GM21367 (cell line): ENCODE measurements around the gene PLCD3.
A peak's percentile ranks its signal among the peaks of the same experiment; 100 is the strongest.

Experiments
- ATAC-seq: cut with Tn5 transposase; IDR thresholded peaks from one replicate; pipeline ENCODE4 v1.9.1; 2021; ENCODE audit not compliant: unreplicated experiment

The PLCD3 gene

GRCh38 chr17:45086391-45086790, 45.9 kb downstream of the PLCD3 start:
- ATAC-seq: no peak

DNA sequence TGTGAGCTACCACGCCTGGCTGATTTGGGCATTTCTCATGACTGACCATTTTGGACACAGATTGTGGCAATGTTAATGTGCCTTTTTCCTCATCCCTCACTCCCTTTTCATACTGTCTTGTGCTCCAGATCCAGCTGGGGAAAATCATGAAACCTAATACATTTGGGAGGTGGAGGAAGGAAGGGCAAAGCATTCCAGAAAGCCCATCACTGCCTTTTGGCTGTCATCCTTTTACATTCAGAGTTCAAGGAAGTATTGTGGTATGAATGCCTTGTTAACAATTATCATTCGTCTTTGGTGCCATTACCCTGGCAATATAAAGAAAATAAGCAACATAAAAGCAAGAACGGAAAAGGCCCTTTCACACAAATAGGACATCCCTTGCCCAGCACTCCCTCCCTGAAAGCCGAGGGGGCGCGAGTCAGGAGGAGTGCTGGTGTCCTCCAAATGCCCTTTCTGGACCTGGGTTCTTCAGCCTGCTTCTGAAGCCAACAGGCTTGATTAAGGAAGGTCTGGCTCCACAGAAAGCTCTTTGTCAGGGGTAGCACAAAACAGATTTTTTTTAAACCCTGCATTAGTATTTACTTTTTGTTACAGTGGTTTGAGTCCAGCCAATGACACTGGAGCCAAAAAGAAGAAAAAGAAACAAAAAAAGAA, 51.1 kb downstream of the PLCD3 start:
- ATAC-seq: no peak

GRCh38 chr17:45077643-45078042, 54.7 kb downstream of the PLCD3 start:
- ATAC-seq: no peak

DNA sequence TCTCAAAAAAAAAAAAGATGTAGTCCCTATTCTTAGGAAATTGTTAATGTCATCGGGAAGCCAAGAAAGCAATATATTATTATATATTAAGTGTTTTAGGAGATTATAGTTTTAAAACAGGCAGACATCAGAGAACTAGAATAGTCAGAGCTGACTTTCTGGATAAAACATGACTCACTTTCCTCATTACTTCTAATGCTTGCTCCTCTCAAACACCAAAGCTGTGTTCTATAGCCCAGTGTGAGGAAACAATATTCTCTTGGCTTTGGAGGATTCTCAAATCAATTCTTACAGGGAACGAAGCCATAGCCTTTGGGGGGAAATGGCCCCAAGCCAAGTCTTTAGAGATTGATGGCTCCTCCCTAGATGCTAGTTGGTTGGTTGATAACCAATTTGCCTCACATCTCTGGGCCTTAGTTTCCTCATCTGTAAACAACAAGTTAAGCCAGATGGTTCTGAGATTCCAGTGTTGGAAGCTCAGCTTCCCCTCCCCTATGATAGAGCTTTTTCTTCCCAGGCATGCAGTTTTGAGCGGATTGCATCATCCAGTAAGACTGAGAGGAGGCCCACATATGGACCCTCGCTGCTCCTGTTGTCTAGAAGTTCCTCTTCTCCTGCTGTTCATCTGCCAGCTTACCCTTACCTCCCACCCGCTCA, 58.8 kb downstream of the PLCD3 start:
- no peak for ATAC-seq

GRCh38 chr17:45070809-45071208, 61.5 kb downstream of the PLCD3 start:
- no peak for ATAC-seq

GRCh38 chr17:45070001-45070400, 62.3 kb downstream of the PLCD3 start:
- ATAC-seq: no peak

GRCh38 chr17:45067637-45068036, 64.7 kb downstream of the PLCD3 start:
- no peak for ATAC-seq

DNA sequence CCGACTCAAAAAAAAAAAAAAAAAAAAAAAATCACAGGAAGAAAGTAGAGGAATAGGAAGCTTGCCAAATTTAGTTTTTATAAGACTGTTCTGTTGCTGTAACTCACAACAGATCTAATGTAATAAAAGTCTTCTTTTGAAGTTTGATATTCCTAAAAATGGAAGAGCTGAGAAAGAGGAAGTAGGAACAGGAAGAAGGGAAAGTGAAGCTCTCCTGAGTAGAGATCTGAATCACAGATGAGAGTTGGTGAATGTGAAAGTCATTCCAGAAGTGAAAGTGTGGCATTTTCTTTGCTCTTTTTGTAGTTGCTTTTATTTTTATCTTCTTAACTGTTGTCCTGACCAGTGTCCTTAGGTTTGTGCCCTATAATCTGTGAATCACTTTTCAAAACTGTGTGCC, 69.1 kb downstream of the PLCD3 start:
- ATAC-seq: no peak

GRCh38 chr17:45061606-45062205, 70.6 kb downstream of the PLCD3 start:
- ATAC-seq: no peak

GRCh38 chr17:45060797-45061605, 71.3 kb downstream of the PLCD3 start, which contains the start of gene NMT1:
Gene NMT1, plus strand, starts transcription at chr17:45061317. Its CDS starts 13 bp downstream, at chr17:45061330.
- ATAC-seq: peak; percentile 79

GRCh38 chr17:45060382-45060796, 71.9 kb downstream of the PLCD3 start:
- ATAC-seq: no peak
